ENCODE data around the gene EFCAB6.

DNA sequence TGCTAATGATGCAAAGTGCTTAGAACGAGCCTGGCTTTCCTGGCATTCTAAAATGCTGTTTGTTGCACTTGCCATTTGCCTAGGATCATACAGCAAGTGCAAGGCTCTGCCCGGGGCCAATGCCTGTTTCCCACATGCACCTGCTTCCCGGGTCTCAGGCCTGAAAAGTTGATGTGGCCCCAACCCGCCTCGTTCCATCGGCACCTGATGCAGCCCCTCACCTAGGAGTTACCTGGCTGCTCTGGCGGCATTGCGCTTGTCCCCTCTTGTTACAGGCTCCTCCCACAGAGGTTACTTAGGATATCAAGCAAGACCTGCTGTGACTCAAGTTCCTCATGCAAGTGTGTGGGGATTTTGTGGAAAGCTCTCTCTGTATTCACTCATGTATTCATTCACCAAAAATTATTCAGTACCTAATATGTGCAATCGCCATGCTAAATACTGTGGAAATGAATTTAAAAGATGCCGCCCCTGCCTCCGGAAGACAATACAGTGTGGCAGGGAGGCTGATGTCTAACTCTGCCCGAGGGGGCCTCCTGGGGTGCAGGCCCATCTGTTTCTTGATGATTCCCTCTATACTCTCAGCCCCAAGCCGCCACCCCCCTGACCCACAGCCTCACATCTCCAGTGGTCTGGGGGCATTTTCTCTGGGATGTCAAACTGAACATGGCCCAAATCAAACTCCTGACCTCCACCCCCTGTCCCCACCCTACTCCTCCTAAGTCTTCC lies 184.5 kb downstream of the EFCAB6 start:
- TF ChIP-seq, protein P1, sequence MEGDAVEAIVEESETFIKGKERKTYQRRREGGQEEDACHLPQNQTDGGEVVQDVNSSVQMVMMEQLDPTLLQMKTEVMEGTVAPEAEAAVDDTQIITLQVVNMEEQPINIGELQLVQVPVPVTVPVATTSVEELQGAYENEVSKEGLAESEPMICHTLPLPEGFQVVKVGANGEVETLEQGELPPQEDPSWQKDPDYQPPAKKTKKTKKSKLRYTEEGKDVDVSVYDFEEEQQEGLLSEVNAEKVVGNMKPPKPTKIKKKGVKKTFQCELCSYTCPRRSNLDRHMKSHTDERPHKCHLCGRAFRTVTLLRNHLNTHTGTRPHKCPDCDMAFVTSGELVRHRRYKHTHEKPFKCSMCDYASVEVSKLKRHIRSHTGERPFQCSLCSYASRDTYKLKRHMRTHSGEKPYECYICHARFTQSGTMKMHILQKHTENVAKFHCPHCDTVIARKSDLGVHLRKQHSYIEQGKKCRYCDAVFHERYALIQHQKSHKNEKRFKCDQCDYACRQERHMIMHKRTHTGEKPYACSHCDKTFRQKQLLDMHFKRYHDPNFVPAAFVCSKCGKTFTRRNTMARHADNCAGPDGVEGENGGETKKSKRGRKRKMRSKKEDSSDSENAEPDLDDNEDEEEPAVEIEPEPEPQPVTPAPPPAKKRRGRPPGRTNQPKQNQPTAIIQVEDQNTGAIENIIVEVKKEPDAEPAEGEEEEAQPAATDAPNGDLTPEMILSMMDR (IDR thresholded peaks at IDR 0.05; ENCODE audit: extremely low read depth in 1 of 2, insufficient read depth in 1 of 2, low read depth in 1 of 2, low read length in 2 of 2), result no peak
- no peak for TF ChIP-seq POLR2AphosphoS5 (IDR thresholded peaks at IDR 0.05; ENCODE audit: insufficient read depth, low read depth, low read length)
- no peak for TF ChIP-seq POLR2A (IDR thresholded peaks at IDR 0.05; ENCODE audit: low read depth, low read length)
- TF ChIP-seq EZH2 (IDR thresholded peaks at IDR 0.05; ENCODE audit: borderline replicate concordance, low read depth, low read length, severe bottlenecking), result no peak
- no peak for TF ChIP-seq FOS (IDR thresholded peaks at IDR 0.05; ENCODE audit: borderline replicate concordance, insufficient read depth, low read length)
- TF ChIP-seq, protein P2, sequence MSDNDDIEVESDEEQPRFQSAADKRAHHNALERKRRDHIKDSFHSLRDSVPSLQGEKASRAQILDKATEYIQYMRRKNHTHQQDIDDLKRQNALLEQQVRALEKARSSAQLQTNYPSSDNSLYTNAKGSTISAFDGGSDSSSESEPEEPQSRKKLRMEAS (IDR thresholded peaks at IDR 0.05; ENCODE audit: insufficient read depth, insufficient read length), result no peak
- no peak for TF ChIP-seq JUN (IDR thresholded peaks at IDR 0.05; ENCODE audit: borderline replicate concordance, insufficient read depth, insufficient read length, low read depth)
- no peak for TF ChIP-seq MYC (IDR thresholded peaks at IDR 0.05; ENCODE audit: low read depth, low read length)

Data from endothelial cell of umbilical vein (primary cell).